NCI-H146 (cell line): ENCODE results near the gene ARMC3.

Experiments
- DNase-seq: peaks from one replicate; lab custom pipeline; 2025; lab: John Stamatoyannopoulos, UW

The ARMC3 gene

GRCh38 chr10:22992075-22992474 is 64.2 kb downstream of the ARMC3 start:
- DNase-seq: no peak

- peak; percentile 5 for DNase-seq
Observed at GRCh38 chr10:22992621-22993020, 64.8 kb downstream of the ARMC3 start.

- DNase-seq: no peak
Observed at GRCh38 chr10:22993314-22993713, 65.5 kb downstream of the ARMC3 start.

- no peak for DNase-seq
Observed at GRCh38 chr10:22997096-22997495, 69.2 kb downstream of the ARMC3 start.

- DNase-seq: no peak
Observed at GRCh38 chr10:22998091-22998490, 70.2 kb downstream of the ARMC3 start.

- peak; percentile 10 for DNase-seq
Observed at GRCh38 chr10:22999942-23000341, 72.1 kb downstream of the ARMC3 start.

- DNase-seq: no peak
Observed at GRCh38 chr10:23001901-23002516, 74.2 kb downstream of the ARMC3 start.

- DNase-seq: no peak
Observed at GRCh38 chr10:23005150-23005549, 77.3 kb downstream of the ARMC3 start.

GRCh38 chr10:23013581-23014335 is 85.9 kb downstream of the ARMC3 start:
- no peak for DNase-seq

- no peak for DNase-seq
Observed at GRCh38 chr10:23015021-23015707, 87.3 kb downstream of the ARMC3 start.

- no peak for DNase-seq
Observed at GRCh38 chr10:23016636-23017035, 88.8 kb downstream of the ARMC3 start.

GRCh38 chr10:23019633-23020032 is 91.8 kb downstream of the ARMC3 start:
- DNase-seq: no peak

- DNase-seq: no peak
Observed at GRCh38 chr10:23021430-23021829, 93.6 kb downstream of the ARMC3 start.

- no peak for DNase-seq
Observed at GRCh38 chr10:23024002-23024401, 96.1 kb downstream of the ARMC3 start.

- no peak for DNase-seq
Observed at GRCh38 chr10:23031318-23031717, 103.5 kb downstream of the ARMC3 start.

GRCh38 chr10:23034790-23035189 is 106.9 kb downstream of the ARMC3 start:
- DNase-seq: no peak

GRCh38 chr10:23035569-23035968 is 107.7 kb downstream of the ARMC3 start:
- no peak for DNase-seq

GRCh38 chr10:23037152-23037551 is 109.3 kb downstream of the ARMC3 start:
- DNase-seq: no peak

- no peak for DNase-seq
Observed at GRCh38 chr10:23037561-23037960, 109.7 kb downstream of the ARMC3 start.

GRCh38 chr10:23038172-23038571 is 110.3 kb downstream of the ARMC3 start:
- no peak for DNase-seq

- no peak for DNase-seq
Observed at GRCh38 chr10:23040002-23040401, 112.1 kb downstream of the ARMC3 start.

- DNase-seq: no peak
Observed at GRCh38 chr10:23046027-23046426, 118.2 kb downstream of the ARMC3 start.
